ENCODE results near the gene CAMSAP1.
"Not testable (repeated sequence)": the region's sequence is repeated elsewhere in the genome, so short reads cannot be mapped to it uniquely, and the experiment has no call there.

The CAMSAP1 gene

GRCh38 chr9:135921749-135922310, 14.5 kb upstream of the CAMSAP1 start:
- DNase-seq (ENCODE audit: low spot score): no peak

DNA sequence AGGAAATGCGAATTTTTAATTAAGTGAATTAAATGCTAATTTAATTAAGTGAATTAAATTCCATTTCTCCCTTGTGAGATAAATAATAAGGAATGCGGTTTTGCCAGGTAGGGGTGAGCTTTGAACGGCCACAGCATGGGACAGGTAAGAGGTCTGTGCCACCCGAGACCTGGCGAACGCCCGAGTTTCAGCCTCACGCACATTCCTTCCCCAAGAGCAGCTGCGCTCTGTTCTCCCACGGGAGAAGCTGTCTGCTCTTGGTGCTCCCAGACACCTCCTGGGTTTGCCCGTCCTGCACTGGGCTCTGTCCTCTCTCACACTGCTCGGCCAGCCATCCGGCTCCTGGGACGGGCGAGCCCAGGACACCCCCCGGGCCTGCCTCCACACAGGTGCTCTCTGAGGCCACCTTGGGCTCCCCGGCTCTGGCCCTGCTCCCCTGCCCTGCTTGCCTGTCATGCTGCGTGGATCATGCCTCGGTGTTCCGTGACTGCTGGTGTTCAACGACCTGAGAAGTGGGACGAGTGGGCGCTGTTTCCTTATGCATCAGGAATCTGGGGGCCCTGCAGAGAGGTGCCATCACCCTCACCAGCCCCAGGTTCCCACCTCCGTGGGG, 13.7 kb upstream of the CAMSAP1 start:
- DNase-seq (ENCODE audit: low spot score): no peak

DNA sequence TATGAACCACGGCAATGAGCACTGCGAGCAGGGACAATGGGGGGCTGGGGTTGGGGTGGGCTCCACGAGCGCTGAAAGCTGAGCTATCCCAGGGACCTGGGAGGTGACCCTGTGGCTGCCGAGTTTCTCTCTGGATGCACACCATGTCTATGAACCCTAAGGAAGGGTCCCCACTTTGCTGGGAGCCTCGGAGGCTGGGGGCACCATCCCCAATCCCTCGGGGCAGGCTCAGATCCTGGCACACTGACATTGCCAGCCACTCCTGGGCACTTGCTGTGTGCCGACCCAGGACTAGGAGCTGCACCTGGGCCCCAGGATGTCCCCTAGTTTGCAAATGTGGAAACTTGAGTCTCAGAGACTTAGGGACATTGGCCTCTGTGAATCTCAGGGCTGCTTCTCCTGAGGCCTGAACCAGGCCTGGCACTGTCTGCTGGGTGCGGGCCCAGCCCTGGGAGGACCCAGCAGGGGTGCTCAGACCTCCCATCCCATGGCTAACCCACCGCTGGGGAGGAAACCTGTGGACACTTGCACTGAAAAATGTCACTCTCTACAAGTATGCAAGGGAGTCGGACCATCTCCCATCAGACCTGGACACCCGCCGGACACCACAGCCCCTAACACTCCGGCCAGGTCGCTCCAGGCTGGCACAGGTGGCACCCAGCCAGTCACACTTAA, 13.0 kb upstream of the CAMSAP1 start:
- DNase-seq (ENCODE audit: low spot score): no peak

GRCh38 chr9:135919318-135919890, 12.1 kb upstream of the CAMSAP1 start:
- no peak for DNase-seq (ENCODE audit: low spot score)

- DNase-seq (ENCODE audit: low spot score): not testable (repeated sequence)
Observed at GRCh38 chr9:135916227-135916626, 8.9 kb upstream of the CAMSAP1 start.

DNA sequence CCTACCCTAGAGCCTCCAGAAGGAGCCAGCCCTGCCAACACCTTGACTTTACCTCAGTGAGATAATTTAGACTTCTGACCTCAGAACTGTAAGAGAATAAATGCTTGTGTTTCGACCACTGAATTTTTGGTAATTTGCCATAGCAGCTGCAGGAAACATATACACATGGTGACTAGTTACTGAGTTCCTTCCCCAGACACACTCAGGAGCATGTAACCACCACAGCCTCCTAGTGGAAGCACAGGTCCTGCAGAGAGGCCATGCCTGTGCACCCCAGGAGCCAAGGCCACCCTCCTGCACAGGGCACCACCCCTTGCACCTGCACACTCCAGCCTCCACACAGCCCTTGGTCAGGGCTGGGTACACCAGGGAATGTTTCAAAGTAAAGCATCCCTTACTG, 7.6 kb upstream of the CAMSAP1 start:
- no peak for DNase-seq (ENCODE audit: low spot score)

DNA sequence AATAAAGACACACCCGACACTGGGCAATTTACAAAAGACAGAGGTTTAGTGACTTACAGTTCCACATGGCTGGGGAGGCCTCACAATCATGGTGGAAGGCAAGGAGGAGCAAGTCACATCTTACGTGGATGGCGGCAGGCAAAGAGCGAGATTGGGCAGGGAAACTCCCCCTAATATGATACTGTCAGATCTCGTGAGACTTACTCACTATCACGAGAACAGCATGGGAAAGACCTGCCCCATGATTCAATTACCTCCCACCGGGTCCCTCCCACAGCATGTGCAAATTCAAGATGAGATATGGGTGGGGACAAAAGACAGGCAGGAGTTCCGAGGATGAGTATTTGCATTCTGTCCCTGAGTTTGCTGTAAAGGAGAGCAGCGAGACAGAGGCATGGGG, 3.9 kb upstream of the CAMSAP1 start:
- DNase-seq (ENCODE audit: low spot score): not testable (repeated sequence)

GRCh38 chr9:135910757-135911156, 3.4 kb upstream of the CAMSAP1 start:
- DNase-seq (ENCODE audit: low spot score): no peak

DNA sequence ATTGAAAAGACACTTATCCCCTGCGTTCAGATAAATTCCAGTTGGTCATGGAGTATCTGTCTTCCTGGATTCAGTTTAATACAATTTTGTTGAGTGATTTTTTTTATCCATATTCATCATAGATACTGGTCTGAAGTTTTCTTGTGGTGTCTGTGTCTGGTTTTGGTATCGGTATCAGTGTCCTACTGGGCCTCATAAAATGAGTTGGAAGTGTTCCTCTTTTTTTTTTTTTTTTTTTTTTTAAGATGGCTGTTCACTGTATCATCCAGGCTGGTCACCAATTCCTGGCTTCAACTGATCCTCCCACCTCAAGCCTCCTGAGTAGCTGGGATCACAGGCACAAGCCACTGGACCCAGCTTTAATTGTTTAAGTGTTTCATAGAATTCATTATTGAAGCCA, 2.9 kb upstream of the CAMSAP1 start:
- no peak for DNase-seq (ENCODE audit: low spot score)

DNA sequence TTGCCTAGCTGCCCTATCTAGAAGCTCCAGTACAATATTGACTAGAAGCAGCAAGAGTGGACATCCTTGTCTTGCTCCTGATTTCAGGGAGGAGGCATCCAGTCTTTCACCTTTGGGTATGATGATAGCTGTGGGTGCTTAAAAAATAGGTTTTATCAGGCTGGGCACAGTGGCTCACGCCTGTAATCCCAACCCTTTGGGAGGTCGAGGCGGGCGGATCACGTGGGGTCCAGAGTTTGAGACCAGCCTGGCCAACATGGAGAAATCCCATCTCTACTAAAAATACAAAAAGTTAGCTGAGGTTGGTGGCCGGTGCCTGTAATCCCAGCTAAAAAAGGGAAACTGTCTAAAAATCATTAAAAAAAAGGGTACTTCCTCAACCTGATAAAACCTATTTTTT, 2.0 kb upstream of the CAMSAP1 start:
- no peak for DNase-seq (ENCODE audit: low spot score)

- DNase-seq (ENCODE audit: low spot score): no peak
Observed at GRCh38 chr9:135908754-135909204, 1.4 kb upstream of the CAMSAP1 start.

GRCh38 chr9:135908093-135908753, 877 bp upstream of the CAMSAP1 start:
- DNase-seq (ENCODE audit: low spot score): no peak

- no peak for DNase-seq (ENCODE audit: low spot score)
Observed at GRCh38 chr9:135907006-135907430, 328 bp downstream of the CAMSAP1 start.

DNA sequence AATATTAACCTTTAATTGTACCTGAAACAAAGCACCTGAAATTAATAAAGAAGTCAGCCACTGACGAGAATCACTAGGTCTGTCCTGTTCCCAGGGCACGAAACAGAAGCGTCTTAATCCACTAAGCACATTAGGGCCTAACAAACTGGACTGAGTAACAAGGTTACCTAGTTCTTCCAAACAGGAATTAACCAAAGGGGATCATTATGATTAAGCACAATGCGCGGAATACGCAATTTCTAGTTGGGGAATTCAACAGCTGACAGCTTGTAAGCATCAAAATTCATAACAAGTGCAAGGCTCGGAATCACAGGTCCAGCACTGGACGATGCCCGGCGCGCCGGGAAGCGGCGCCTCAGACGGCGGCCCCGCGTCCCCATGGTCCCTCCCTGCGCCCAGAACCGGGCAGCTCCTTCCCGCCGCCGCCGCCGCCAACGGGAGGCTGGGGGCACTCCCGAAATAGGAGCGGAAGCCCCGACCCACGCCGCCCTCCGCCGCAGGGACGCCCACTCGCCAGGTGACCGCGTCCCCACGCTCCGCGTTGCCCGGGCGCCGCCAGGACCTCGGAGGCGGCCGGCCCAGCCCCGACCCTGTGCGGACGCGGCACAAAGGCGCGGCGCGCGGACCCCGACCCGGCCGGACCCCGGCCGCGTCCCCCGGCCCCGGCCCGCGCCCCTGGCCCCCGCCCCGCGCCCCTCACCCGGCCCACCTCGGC, 898 bp downstream of the CAMSAP1 start:
- peak; percentile 37 for DNase-seq (ENCODE audit: low spot score)

- DNase-seq (ENCODE audit: low spot score): no peak
Observed at GRCh38 chr9:135905380-135906258, 1.7 kb downstream of the CAMSAP1 start.

GRCh38 chr9:135903786-135904520, 3.4 kb downstream of the CAMSAP1 start:
- no peak for DNase-seq (ENCODE audit: low spot score)

- no peak for DNase-seq (ENCODE audit: low spot score)
Observed at GRCh38 chr9:135903358-135903656, 4.0 kb downstream of the CAMSAP1 start.

DNA sequence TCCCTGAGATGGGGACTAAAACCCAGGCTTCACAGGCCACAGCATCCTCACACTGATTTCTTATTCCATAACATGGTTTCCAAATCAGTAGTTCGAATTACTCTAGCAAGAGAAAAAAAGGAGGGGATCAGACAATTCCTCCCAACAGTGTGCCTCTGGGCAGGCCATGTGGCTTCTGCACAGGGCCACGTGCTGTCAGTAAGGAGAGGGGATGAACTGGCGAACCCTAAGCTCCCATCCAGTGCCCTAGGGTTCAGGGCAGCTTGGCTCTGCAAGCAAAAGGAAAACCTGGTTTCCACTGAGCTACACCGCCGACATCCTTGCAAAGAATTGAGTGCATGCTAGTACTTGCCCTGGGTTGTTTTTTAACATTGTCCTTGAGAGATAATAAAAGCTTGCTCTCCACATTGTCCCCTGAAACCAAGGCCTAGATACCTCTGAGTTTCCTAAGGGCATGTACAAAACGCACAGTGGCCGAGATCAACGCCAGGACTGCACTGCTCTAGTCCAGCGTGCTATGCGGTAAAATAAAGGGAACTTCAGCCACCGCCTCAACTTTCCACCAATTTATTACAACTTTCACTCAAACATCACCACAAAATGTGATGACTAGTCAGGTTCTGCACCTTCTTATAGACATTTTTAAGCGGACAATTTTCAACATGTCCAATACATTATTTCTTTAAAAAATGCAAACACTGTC, 4.5 kb downstream of the CAMSAP1 start:
- no peak for DNase-seq (ENCODE audit: low spot score)

- no peak for DNase-seq (ENCODE audit: low spot score)
Observed at GRCh38 chr9:135901826-135902225, 5.5 kb downstream of the CAMSAP1 start.

All from GM03348 (cell line).